OCI-LY7 (cell line): ENCODE data around the gene DTX3L. TPM values are rescaled to one million over a fixed set of nuclear protein-coding genes. Genes with fewer than 3 reads are reported as not detected.

ENCODE experiments used
- BruUV-seq: library from RNA; stranded (reverse); fragments of 400-500 nt; replicated peaks from 2 replicates; lab custom pipeline; 2021; lab: Mats Ljungman, UMichigan
- CTCF ChIA-PET: fragments of 300-600 bp; sonication (Branson Sonifier 250); formaldehyde crosslinking; loops from one replicate; lab custom pipeline; 2022; ENCODE audit warnings: antibody characterized with exemption; ENCODE audit not compliant: unreplicated experiment; lab: Charles Lee
- POLR2A ChIA-PET: fragments of 300-600 bp; sonication (Branson Sonifier 250); formaldehyde crosslinking; loops from one replicate; lab custom pipeline; 2022; ENCODE audit warnings: antibody characterized with exemption; lab: Charles Lee
- DNase-seq: peaks from one replicate; pipeline ENCODE4 v3.0.0-alpha.2; 2015; ENCODE audit warnings: low spot score
- H2AFZ ChIP-seq: fragments of 200-600 bp; sonication (generic), shearing (Covaris generic); 2 replicates; pipeline ENCODE4 v1.6.1; 2014; ENCODE audit warnings: mild to moderate bottlenecking, antibody characterized with exemption, low read length, moderate library complexity
- H3K27ac ChIP-seq: fragments of 200-600 bp; sonication (generic); 2 replicates; pipeline ENCODE4 v1.5.1; 2014; ENCODE audit warnings: mixed run types, low read depth, mild to moderate bottlenecking, moderate library complexity, low read length, inconsistent platforms; ENCODE audit not compliant: poor library complexity, severe bottlenecking
- H3K36me3 ChIP-seq: fragments of 200-600 bp; sonication (generic); 2 replicates; pipeline ENCODE4 v1.6.1; 2014; ENCODE audit warnings: mild to moderate bottlenecking, antibody characterized with exemption, low read length, moderate library complexity, mixed read lengths; ENCODE audit not compliant: insufficient read depth
- H3K4me1 ChIP-seq: fragments of 200-600 bp; sonication (generic); 2 replicates; pipeline ENCODE4 v1.5.1; 2014; ENCODE audit warnings: mild to moderate bottlenecking, low read length; ENCODE audit not compliant: insufficient read depth, poor library complexity, severe bottlenecking
- H3K4me2 ChIP-seq: fragments of 200-600 bp; sonication (generic); 2 replicates; pipeline ENCODE4 v1.6.1; 2014; ENCODE audit warnings: mild to moderate bottlenecking, low read length
- H3K4me3 ChIP-seq: fragments of 200-600 bp; sonication (generic); 2 replicates; pipeline ENCODE4 v1.5.1; 2014; ENCODE audit warnings: mild to moderate bottlenecking, low read depth, low read length; ENCODE audit not compliant: poor library complexity, severe bottlenecking
- H3K79me2 ChIP-seq: fragments of 200-600 bp; sonication (generic); 2 replicates; pipeline ENCODE4 v1.6.1; 2016; ENCODE audit warnings: low read depth, mild to moderate bottlenecking, low read length, moderate library complexity, mixed read lengths; ENCODE audit not compliant: insufficient read depth
- H3K9me2 ChIP-seq: fragments of 200-600 bp; sonication (generic); 2 replicates; pipeline ENCODE4 v1.6.1; 2016; ENCODE audit warnings: mild to moderate bottlenecking, low read length, mixed read lengths; ENCODE audit not compliant: insufficient read depth
- H3K9me3 ChIP-seq: fragments of 200-600 bp; sonication (generic); 2 replicates; pipeline ENCODE4 v1.6.1; 2014; ENCODE audit warnings: mild to moderate bottlenecking, mixed run types, low read length, mixed read lengths
- H4K20me1 ChIP-seq: fragments of 200-600 bp; sonication (generic); 2 replicates; pipeline ENCODE4 v1.6.1; 2014; ENCODE audit warnings: mild to moderate bottlenecking, antibody characterized with exemption, low read length, moderate library complexity, mixed read lengths; ENCODE audit not compliant: insufficient read depth
- EZH2phosphoT487 ChIP-seq: fragments of 200-600 bp; sonication (generic); IDR thresholded peaks from 2 replicates; pipeline ENCODE4 v1.6.1; 2018; ENCODE audit warnings: low read depth, borderline replicate concordance, mild to moderate bottlenecking, mixed run types, antibody characterized with exemption, low read length, moderate library complexity, mixed read lengths
- intact Hi-C: fragments of 100-400 bp; cut with micrococcal nuclease; formaldehyde crosslinking; loops from one replicate; pipeline ENCODE4 v1.10.0; 2022; ENCODE audit not compliant: unreplicated experiment
- total RNA-seq, 2 experiments: library from RNA; depleted of rRNA in 1 of 2; stranded (reverse); fragments of >200 nt in 1 of 2; shearing (Covaris generic) in 1 of 2; gene quantifications; 2 replicates each; pipeline ENCODE4 v1.2.3, GENCODE V29; 2014 to 2022
- TF ChIP-seq, protein P1 (sequence below): fragments of 200-600 bp; sonication (generic); conservative IDR thresholded peaks from 2 replicates; pipeline ENCODE4 v1.5.1; 2014; ENCODE audit warnings: mild to moderate bottlenecking, antibody characterized with exemption, low read length, moderate library complexity, mixed read lengths

The DTX3L gene
- total RNA-seq, 2 experiments from 2014 or later = 1.3 to 1.5 TPM

GRCh38 chr3:122580470-122580869 lies 16.3 kb downstream of the DTX3L start:
- TF ChIP-seq, protein P1, sequence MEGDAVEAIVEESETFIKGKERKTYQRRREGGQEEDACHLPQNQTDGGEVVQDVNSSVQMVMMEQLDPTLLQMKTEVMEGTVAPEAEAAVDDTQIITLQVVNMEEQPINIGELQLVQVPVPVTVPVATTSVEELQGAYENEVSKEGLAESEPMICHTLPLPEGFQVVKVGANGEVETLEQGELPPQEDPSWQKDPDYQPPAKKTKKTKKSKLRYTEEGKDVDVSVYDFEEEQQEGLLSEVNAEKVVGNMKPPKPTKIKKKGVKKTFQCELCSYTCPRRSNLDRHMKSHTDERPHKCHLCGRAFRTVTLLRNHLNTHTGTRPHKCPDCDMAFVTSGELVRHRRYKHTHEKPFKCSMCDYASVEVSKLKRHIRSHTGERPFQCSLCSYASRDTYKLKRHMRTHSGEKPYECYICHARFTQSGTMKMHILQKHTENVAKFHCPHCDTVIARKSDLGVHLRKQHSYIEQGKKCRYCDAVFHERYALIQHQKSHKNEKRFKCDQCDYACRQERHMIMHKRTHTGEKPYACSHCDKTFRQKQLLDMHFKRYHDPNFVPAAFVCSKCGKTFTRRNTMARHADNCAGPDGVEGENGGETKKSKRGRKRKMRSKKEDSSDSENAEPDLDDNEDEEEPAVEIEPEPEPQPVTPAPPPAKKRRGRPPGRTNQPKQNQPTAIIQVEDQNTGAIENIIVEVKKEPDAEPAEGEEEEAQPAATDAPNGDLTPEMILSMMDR = no peak
- no peak for TF ChIP-seq EZH2phosphoT487
- no TSS peak for BruUV-seq
- H3K4me3 ChIP-seq = no peak overlapping the region
- H3K79me2 ChIP-seq = no peaks in the 10 kb centered on the region
- DNase-seq = no peak
- peaks cover 40% of the 10 kb centered on the region for H3K4me1 ChIP-seq
- H3K27ac ChIP-seq = no peak overlapping the region
- peaks cover 30% of the 10 kb centered on the region for H3K9me3 ChIP-seq
- CTCF ChIA-PET = no interaction called here
- POLR2A ChIA-PET = no interaction called here
- H3K36me3 ChIP-seq = no peaks in the 10 kb centered on the region; the same call in 1 of the 2 replicates
- no peaks in the 10 kb centered on the region for H3K9me2 ChIP-seq
- no peak overlapping the region for H2AFZ ChIP-seq
- no peak overlapping the region for H3K4me2 ChIP-seq
- intact Hi-C loops = no loop called here
- H4K20me1 ChIP-seq = no peaks in the 10 kb centered on the region

DNA sequence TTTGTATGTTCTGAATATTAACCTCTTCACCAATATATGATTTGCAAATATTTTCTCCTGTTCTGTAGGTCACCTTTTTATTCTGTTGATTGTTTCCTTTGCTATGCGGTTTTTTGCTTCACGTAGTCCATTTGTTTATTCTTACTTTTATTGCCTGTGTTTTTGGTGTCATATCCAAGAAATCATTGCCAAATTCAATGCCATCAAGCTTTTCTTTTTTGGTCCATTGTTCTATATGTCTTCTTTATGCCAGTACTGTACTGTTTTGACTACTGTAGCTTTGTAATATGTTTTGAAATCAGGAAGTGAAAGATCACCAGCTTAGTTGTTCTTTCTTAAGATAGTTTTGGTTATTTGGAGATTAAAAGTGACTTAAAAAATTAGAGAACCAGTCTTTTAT lies 17.5 kb downstream of the DTX3L start:
- Histone ChIP-seq H3K4me1 (peaks cover 29% of the 10 kb centered on the region), H3K9me2 (no peaks in the 10 kb centered on the region), H2AFZ (no peak overlapping the region), H3K4me2 (no peak overlapping the region), H3K9me3 (peaks cover 30% of the 10 kb centered on the region), H3K4me3 (no peak overlapping the region), H3K27ac (no peak overlapping the region), H3K36me3 (no peaks in the 10 kb centered on the region; the same call in 1 of the 2 replicates), H3K79me2 (no peaks in the 10 kb centered on the region), H4K20me1 (no peaks in the 10 kb centered on the region)
- intact Hi-C loops = no loop called here
- no peak for TF ChIP-seq EZH2phosphoT487
- TF ChIP-seq, protein P1 = no peak
- POLR2A ChIA-PET = no interaction called here
- no TSS peak for BruUV-seq
- DNase-seq = no peak
- CTCF ChIA-PET = no interaction called here

DNA sequence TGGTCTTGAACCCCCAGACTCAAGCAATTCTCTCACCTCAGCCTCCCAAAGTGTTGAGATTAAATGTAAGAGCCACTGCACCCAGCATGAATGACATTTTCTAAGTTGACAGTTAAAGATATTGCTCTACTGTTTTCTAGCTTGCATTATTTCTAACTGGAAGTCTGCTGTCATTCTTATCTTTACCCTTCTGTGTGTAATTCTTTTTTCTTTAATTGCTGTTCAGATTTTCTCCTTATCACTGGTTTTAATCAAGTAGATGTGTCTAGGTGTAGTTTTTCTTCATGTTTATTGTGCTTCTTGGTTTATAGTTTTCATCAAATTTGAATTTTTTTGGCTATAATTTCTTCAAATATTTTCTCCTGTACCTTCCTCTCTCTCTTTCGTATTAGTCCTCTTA lies 18.3 kb downstream of the DTX3L start:
- ChIA-PET CTCF (no interaction called here), POLR2A (interaction anchor here (0.6 kb wide), 1 partner anchor 114 kb away, joined by 3 read pairs; no protein-coding TSS in a partner anchor)
- BruUV-seq = no TSS peak
- no peak overlapping the region for H2AFZ ChIP-seq
- DNase-seq = no peak
- H3K9me2 ChIP-seq = no peaks in the 10 kb centered on the region
- no peaks in the 10 kb centered on the region for H3K79me2 ChIP-seq
- no peak overlapping the region for H3K4me2 ChIP-seq
- no peaks in the 10 kb centered on the region; the same call in 1 of the 2 replicates for H3K36me3 ChIP-seq
- peaks cover 30% of the 10 kb centered on the region for H3K9me3 ChIP-seq
- H4K20me1 ChIP-seq = no peaks in the 10 kb centered on the region
- no peak for TF ChIP-seq EZH2phosphoT487
- TF ChIP-seq, protein P1 = no peak
- intact Hi-C loops = no loop called here
- no peak overlapping the region for H3K27ac ChIP-seq
- no peak overlapping the region for H3K4me3 ChIP-seq
- H3K4me1 ChIP-seq = peaks cover 21% of the 10 kb centered on the region
